CD4-positive, alpha-beta T cell treated with Interleukin-2 at 100 ng/mL for 4 hours (primary cell): ENCODE measurements around the gene UGT1A6.
"Not testable (repeated sequence)": the region's sequence is repeated elsewhere in the genome, so short reads cannot be mapped to it uniquely, and the experiment has no call there.

Source experiments
- DNase-seq: peaks from one replicate; pipeline ENCODE4 v3.0.0-alpha.2; 2020; ENCODE audit warnings: low spot score

The UGT1A6 gene

GRCh38 chr2:233686928-233687327 is 5.8 kb upstream of the UGT1A6 start:
- no peak for DNase-seq

- DNase-seq = no peak
Measured at GRCh38 chr2:233688341-233688740, 4.3 kb upstream of the UGT1A6 start.

- no peak for DNase-seq
Measured at GRCh38 chr2:233689031-233689430, 3.7 kb upstream of the UGT1A6 start.

GRCh38 chr2:233689501-233689900 is 3.2 kb upstream of the UGT1A6 start:
- DNase-seq = no peak

- DNase-seq = no peak
Measured at GRCh38 chr2:233690444-233690843, 2.2 kb upstream of the UGT1A6 start.

GRCh38 chr2:233691443-233692433 is 952 bp upstream of the UGT1A6 start:
- DNase-seq = no peak

- DNase-seq = no peak
Measured at GRCh38 chr2:233693963-233694362, 1.3 kb downstream of the UGT1A6 start.

- no peak for DNase-seq
Measured at GRCh38 chr2:233698740-233699139, 6.0 kb downstream of the UGT1A6 start.

- no peak for DNase-seq
Measured at GRCh38 chr2:233699424-233700027, 6.8 kb downstream of the UGT1A6 start.

- DNase-seq = no peak
Measured at GRCh38 chr2:233700028-233700635, 7.4 kb downstream of the UGT1A6 start.

- not testable (repeated sequence) for DNase-seq
Measured at GRCh38 chr2:233700842-233701241, 8.2 kb downstream of the UGT1A6 start.

- DNase-seq = no peak
Measured at GRCh38 chr2:233702238-233702637, 9.5 kb downstream of the UGT1A6 start.

GRCh38 chr2:233705911-233706506 is 13.3 kb downstream of the UGT1A6 start:
- no peak for DNase-seq

- DNase-seq = no peak
Measured at GRCh38 chr2:233706720-233707119, 14.0 kb downstream of the UGT1A6 start.

- no peak for DNase-seq
Measured at GRCh38 chr2:233707940-233708644, 15.4 kb downstream of the UGT1A6 start.

GRCh38 chr2:233708942-233709341 is 16.3 kb downstream of the UGT1A6 start:
- no peak for DNase-seq

GRCh38 chr2:233711312-233712008 is 18.8 kb downstream of the UGT1A6 start:
- peak; percentile 56 for DNase-seq

- DNase-seq = no peak
Measured at GRCh38 chr2:233712611-233713261, 20.0 kb downstream of the UGT1A6 start, which contains the start of gene UGT1A5. Gene UGT1A5, plus strand, starts transcription at chr2:233712907. Its CDS starts 85 bp downstream, at chr2:233712992.

GRCh38 chr2:233713262-233713615 is 20.5 kb downstream of the UGT1A6 start:
- DNase-seq = no peak

GRCh38 chr2:233714121-233714520 is 21.4 kb downstream of the UGT1A6 start:
- DNase-seq = no peak

- DNase-seq = no peak
Measured at GRCh38 chr2:233718552-233718951, 25.9 kb downstream of the UGT1A6 start, which contains the start of gene UGT1A4. Gene UGT1A4, plus strand, starts transcription at chr2:233718736. Its CDS starts 85 bp downstream, at chr2:233718821.
